ENCODE measurements around the gene XRCC5. TPM values are rescaled to one million over a fixed set of nuclear protein-coding genes. Genes with fewer than 3 reads are reported as not detected.
A peak's percentile ranks its signal among the peaks of the same experiment; 100 is the strongest.

Gene XRCC5
- total RNA-seq, 1 donor from 2014 or later: 524 TPM

DNA sequence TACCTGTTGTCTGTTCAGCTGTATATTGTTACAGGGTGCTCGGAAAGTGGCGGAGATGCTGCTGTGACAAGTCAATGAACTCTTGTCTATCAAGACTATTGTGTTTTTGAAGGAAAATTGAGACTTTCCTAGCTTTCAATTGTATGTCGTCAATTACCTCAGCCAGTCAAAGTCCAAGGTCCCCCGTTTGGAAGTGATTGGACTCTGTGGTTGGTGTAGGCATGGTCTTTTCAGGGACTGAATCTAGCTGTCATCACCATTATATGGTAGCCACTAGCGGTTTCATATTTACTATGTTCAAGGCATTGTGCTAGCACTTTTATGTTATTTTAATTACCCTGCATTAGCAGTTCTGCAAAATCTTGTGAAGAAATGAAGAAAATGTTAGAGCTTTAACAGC lies 54.9 kb downstream of the XRCC5 start:
- H3K4me1 Mint-ChIP-seq: peaks cover 1% of the 10 kb centered on the region
- TF ChIP-seq, protein P1, sequence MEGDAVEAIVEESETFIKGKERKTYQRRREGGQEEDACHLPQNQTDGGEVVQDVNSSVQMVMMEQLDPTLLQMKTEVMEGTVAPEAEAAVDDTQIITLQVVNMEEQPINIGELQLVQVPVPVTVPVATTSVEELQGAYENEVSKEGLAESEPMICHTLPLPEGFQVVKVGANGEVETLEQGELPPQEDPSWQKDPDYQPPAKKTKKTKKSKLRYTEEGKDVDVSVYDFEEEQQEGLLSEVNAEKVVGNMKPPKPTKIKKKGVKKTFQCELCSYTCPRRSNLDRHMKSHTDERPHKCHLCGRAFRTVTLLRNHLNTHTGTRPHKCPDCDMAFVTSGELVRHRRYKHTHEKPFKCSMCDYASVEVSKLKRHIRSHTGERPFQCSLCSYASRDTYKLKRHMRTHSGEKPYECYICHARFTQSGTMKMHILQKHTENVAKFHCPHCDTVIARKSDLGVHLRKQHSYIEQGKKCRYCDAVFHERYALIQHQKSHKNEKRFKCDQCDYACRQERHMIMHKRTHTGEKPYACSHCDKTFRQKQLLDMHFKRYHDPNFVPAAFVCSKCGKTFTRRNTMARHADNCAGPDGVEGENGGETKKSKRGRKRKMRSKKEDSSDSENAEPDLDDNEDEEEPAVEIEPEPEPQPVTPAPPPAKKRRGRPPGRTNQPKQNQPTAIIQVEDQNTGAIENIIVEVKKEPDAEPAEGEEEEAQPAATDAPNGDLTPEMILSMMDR (conservative IDR thresholded peaks at IDR 0.05): no peak
- H3K36me3 Mint-ChIP-seq (ENCODE audit: low read depth): peaks cover 23% of the 10 kb centered on the region
- no peak overlapping the region for H3K4me3 Mint-ChIP-seq
- H3K27ac Mint-ChIP-seq (ENCODE audit: unreplicated experiment): no peak overlapping the region
- no peaks in the 10 kb centered on the region for H3K27me3 Mint-ChIP-seq (ENCODE audit: low read depth)
- H3K9me3 Mint-ChIP-seq: no peaks in the 10 kb centered on the region
- DNase-seq (ENCODE audit: low read depth, low spot score): no peak

DNA sequence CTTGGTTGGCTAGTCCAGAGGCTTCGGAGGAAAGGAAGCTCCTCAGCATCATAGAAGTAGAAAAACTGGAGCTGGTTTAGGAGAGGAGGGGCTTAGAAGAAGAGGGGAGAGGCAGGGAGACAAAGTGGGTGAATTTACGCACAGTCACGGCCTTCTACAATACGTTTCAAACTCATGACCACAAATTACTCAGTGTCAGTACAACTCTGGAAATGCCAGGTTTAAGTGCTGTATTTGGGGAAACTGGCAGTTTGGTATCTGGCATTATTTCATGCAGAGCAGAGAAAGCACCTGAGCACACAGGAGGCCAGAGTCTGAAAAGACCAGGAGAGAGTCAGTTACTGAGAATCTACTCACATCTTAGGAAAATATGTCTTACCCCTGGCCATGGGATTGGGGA lies 55.4 kb downstream of the XRCC5 start:
- Mint-ChIP-seq H3K27ac (ENCODE audit: unreplicated experiment) (no peak overlapping the region), H3K4me3 (no peak overlapping the region), H3K36me3 (ENCODE audit: low read depth) (peaks cover 23% of the 10 kb centered on the region), H3K27me3 (ENCODE audit: low read depth) (no peaks in the 10 kb centered on the region), H3K4me1 (no peaks in the 10 kb centered on the region), H3K9me3 (no peaks in the 10 kb centered on the region)
- TF ChIP-seq, protein P1 (conservative IDR thresholded peaks at IDR 0.05): no peak
- DNase-seq (ENCODE audit: low read depth, low spot score): no peak

DNA sequence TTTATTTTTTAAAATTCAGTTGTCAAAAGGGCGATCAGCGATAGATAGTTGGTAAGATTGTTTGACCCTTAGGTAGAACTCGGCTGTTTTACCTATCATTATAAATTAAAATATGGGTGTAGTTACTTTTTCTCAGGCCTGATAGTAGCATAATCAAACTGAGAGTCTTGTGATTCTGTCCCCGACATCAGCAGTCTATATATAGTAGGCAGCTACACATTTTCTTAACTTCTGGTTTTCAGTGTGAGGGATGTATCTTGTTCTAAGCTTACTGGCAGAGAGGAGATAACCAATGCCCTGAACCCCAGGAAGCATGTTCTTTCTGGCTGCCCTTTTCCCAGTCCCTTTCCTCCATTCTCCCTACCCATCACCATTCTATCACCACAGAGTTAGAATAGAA lies 56.6 kb downstream of the XRCC5 start:
- Mint-ChIP-seq H3K27me3 (ENCODE audit: low read depth) (no peaks in the 10 kb centered on the region), H3K4me3 (no peak overlapping the region), H3K9me3 (no peaks in the 10 kb centered on the region), H3K4me1 (no peaks in the 10 kb centered on the region), H3K36me3 (ENCODE audit: low read depth) (peaks cover 23% of the 10 kb centered on the region), H3K27ac (ENCODE audit: unreplicated experiment) (peak overlapping the region; percentile 75)
- TF ChIP-seq, protein P1 (conservative IDR thresholded peaks at IDR 0.05): no peak
- DNase-seq (ENCODE audit: low read depth, low spot score): no peak

DNA sequence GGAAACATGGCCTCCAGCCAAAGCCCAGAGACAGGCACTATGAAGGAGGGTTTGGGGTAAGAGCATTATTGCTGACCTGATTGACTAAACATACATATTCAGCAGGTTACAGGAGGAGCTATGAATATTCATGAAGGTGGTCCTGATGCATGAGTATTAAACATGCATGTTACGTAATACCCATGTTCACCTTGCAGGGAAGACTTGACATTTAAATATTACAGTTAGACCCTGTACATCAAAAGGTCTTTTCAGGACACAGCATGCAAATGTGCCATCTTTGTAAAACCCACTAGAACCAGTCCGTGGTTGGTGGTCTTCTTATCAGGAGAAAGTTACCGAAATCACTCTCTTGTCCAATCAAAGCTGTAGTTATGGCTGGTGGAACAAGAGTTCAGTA lies 59.9 kb downstream of the XRCC5 start:
- Mint-ChIP-seq H3K27ac (ENCODE audit: unreplicated experiment) (no peak overlapping the region), H3K4me1 (peaks cover 7% of the 10 kb centered on the region), H3K9me3 (no peaks in the 10 kb centered on the region), H3K36me3 (ENCODE audit: low read depth) (peaks cover 17% of the 10 kb centered on the region), H3K4me3 (no peak overlapping the region), H3K27me3 (ENCODE audit: low read depth) (no peaks in the 10 kb centered on the region)
- DNase-seq (ENCODE audit: low read depth, low spot score): no peak
- TF ChIP-seq, protein P1 (conservative IDR thresholded peaks at IDR 0.05): no peak

DNA sequence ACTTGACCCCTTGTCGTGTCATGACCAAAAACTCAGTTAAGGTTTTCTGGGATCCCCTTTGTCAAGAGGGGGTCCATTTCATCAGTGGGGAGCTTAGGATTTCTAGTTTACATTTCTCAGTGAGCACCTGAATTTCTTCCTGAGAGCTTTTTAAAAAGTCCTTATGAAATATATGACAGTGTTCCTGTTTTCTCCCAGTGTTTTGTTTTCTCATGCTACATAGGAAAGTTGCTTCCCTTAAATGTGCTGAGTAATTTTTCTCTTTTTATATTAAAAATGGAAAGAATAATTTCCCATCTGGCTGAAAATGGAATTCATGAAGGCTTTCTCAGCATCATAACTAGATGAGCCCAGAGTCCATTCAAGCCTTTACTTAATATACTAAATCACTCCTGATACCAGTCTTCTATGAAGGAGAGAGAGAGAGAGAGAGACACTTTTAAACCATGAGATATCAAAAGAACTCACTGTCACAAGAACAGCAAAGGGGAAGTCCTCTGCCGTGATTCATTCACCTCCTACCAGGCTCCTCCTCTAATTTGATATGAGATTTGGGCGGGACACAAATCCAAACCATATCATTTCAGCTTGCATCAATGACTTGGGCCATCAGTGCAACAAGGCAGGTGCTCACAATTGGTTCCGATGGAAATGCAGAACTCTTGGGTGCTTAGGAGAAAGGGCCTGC lies 61.1 kb downstream of the XRCC5 start:
- Mint-ChIP-seq H3K9me3 (peaks cover 5% of the 10 kb centered on the region), H3K4me3 (no peak overlapping the region), H3K27me3 (ENCODE audit: low read depth) (no peaks in the 10 kb centered on the region), H3K27ac (ENCODE audit: unreplicated experiment) (no peak overlapping the region), H3K36me3 (ENCODE audit: low read depth) (peaks cover 22% of the 10 kb centered on the region), H3K4me1 (peaks cover 7% of the 10 kb centered on the region)
- TF ChIP-seq, protein P1 (conservative IDR thresholded peaks at IDR 0.05): no peak
- DNase-seq (ENCODE audit: low read depth, low spot score): no peak
